ENCODE measurements around the gene GPR37L1.

DNA sequence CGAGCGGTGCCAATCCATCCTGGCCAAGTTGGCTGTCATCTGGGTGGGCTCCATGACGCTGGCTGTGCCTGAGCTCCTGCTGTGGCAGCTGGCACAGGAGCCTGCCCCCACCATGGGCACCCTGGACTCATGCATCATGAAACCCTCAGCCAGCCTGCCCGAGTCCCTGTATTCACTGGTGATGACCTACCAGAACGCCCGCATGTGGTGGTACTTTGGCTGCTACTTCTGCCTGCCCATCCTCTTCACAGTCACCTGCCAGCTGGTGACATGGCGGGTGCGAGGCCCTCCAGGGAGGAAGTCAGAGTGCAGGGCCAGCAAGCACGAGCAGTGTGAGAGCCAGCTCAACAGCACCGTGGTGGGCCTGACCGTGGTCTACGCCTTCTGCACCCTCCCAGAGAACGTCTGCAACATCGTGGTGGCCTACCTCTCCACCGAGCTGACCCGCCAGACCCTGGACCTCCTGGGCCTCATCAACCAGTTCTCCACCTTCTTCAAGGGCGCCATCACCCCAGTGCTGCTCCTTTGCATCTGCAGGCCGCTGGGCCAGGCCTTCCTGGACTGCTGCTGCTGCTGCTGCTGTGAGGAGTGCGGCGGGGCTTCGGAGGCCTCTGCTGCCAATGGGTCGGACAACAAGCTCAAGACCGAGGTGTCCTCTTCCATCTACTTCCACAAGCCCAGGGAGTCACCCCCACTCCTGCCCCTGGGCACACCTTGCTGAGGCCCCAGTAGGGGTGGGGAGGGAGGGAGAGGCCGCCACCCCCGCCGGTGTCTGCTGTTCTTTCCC is 5.3 kb downstream of the GPR37L1 start:
- TF ChIP-seq, protein P1, sequence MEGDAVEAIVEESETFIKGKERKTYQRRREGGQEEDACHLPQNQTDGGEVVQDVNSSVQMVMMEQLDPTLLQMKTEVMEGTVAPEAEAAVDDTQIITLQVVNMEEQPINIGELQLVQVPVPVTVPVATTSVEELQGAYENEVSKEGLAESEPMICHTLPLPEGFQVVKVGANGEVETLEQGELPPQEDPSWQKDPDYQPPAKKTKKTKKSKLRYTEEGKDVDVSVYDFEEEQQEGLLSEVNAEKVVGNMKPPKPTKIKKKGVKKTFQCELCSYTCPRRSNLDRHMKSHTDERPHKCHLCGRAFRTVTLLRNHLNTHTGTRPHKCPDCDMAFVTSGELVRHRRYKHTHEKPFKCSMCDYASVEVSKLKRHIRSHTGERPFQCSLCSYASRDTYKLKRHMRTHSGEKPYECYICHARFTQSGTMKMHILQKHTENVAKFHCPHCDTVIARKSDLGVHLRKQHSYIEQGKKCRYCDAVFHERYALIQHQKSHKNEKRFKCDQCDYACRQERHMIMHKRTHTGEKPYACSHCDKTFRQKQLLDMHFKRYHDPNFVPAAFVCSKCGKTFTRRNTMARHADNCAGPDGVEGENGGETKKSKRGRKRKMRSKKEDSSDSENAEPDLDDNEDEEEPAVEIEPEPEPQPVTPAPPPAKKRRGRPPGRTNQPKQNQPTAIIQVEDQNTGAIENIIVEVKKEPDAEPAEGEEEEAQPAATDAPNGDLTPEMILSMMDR (IDR thresholded peaks at IDR 0.05; ENCODE audit: insufficient read depth, low read length, poor library complexity, severe bottlenecking) = no peak
- TF ChIP-seq EZH2phosphoT487 (conservative IDR thresholded peaks at IDR 0.05; ENCODE audit: low read length) = no peak

Data from SU-DHL-6 (cell line).